ENCODE data around the gene FKBP1C.
"Not testable (repeated sequence)": the region's sequence is repeated elsewhere in the genome, so short reads cannot be mapped to it uniquely, and the experiment has no call there.

FKBP1C gene

GRCh38 chr6:63211343-63211742, at the start of gene FKBP1C:
TSS of gene FKBP1C (plus strand) at chr6:63211469.
- not testable (repeated sequence) for DNase-seq

GRCh38 chr6:63164047-63164803, 47.0 kb upstream of the FKBP1C start:
- DNase-seq: not testable (repeated sequence)

DNA sequence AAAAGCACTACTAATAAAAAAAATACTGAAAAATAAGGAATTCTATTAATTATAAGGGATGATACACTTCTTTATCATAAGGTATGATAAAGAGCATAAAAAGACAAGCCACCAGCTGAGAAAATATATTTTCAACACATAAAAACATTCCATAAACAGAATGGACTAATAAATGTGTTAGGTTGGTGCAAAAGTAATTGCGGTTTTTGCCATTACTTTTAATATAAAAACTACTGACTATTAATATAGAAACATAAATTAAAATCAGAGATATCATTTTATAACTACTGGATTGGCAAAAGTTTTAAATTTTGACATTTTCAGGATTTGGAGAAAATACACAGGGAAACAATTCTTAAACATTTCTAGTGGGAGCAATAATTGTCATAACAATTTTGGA, 37.1 kb upstream of the FKBP1C start:
- no peak for DNase-seq

- DNase-seq: no peak
Observed at GRCh38 chr6:63176181-63176580, 35.1 kb upstream of the FKBP1C start.

- DNase-seq: no peak
Observed at GRCh38 chr6:63180367-63180766, 30.9 kb upstream of the FKBP1C start.

DNA sequence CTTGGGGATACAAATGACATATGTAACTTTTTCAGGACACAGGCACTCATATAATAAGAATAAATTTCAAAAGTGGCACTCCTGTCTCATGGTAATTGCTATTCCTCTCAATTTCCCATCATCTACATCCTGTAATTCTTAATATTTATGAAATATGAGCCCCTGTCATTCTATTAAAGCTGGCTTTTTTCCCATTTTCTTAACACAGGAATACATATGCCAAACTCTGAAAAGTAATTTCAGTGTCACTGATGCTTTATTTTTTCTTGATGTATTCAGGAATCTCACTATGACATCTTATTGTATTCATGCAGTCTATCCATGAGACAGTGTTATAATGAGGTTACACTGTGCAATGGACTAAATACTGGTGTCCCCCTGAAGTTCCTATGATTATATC, 24.3 kb upstream of the FKBP1C start:
- DNase-seq: no peak

DNA sequence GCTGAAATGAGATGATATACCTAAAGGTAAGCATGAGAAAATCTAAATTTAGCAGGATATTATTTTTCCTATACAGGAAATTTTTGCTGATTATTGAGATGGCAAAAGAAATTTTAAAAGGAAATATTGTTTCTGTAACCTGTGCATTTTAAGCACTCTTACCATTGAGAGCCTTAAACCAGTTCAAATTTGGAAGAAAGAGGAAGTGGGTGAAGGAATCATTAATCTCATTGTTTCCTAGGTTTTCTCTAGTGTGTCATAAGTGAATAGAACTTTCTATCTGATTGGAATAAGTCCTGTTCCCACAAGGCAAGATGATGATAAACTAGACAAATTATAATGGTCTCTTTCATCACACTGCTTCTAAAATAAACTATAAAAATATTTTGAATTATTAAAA, 22.4 kb upstream of the FKBP1C start:
- DNase-seq: no peak

- DNase-seq: no peak
Observed at GRCh38 chr6:63193324-63193723, 17.9 kb upstream of the FKBP1C start.

DNA sequence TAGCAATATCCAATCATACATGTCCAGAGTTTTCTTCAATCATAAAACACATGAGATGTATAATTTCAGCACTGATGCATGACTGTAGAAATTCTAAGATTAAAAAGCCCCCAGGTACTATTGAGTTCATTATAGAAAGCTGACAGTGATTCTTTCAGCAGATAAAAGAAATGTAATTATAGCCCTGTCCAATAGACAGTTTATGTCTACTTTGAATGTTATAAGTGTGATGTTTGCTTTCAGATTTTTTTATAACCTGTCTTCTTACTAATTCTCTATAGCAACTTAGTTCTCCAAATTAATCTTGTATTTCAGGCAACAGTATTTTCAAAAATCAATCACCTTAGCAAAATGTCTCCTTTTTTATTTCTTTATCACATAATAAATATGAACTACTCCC, 13.5 kb upstream of the FKBP1C start:
- no peak for DNase-seq

DNA sequence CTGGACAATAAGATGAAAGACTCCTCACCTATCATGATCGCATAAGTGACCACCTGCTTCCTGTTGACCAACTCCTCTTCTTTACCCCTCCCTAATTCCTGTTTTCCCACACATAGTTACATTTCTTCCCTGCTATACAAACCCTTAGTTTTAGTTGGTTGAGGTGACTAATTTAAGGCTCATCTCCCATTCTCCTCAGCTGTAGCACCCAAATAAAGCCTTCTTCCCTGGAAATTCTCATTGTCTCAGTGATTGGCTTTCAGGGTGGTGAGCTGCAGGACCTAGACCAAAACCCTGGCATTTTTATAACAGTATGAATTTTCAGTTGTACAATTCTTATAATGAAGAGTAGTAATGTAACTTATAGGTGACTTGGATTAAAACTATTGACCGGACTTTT, 2.1 kb downstream of the FKBP1C start:
- DNase-seq: no peak

GRCh38 chr6:63214816-63215215, 3.5 kb downstream of the FKBP1C start:
- no peak for DNase-seq

DNA sequence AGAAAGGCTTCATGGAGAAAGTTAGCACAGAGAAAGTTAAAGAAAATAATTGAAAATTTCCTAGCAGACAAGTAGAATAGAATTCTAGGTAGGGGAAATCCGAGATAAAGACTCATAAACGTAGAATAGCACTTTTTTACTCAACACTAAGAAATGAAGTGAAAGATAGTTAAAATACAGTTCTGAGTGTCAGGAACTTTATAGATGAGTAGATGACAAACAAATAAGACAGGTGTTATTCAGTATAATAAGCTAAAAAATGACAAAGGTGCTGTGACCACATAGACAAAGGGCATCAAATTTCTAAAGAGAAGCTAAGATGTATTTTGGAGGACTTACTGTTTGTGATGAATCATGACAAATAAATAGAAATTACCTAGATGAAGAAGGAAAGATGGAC, 12.9 kb downstream of the FKBP1C start:
- no peak for DNase-seq

GRCh38 chr6:63225987-63226386, 14.7 kb downstream of the FKBP1C start:
- not testable (repeated sequence) for DNase-seq

DNA sequence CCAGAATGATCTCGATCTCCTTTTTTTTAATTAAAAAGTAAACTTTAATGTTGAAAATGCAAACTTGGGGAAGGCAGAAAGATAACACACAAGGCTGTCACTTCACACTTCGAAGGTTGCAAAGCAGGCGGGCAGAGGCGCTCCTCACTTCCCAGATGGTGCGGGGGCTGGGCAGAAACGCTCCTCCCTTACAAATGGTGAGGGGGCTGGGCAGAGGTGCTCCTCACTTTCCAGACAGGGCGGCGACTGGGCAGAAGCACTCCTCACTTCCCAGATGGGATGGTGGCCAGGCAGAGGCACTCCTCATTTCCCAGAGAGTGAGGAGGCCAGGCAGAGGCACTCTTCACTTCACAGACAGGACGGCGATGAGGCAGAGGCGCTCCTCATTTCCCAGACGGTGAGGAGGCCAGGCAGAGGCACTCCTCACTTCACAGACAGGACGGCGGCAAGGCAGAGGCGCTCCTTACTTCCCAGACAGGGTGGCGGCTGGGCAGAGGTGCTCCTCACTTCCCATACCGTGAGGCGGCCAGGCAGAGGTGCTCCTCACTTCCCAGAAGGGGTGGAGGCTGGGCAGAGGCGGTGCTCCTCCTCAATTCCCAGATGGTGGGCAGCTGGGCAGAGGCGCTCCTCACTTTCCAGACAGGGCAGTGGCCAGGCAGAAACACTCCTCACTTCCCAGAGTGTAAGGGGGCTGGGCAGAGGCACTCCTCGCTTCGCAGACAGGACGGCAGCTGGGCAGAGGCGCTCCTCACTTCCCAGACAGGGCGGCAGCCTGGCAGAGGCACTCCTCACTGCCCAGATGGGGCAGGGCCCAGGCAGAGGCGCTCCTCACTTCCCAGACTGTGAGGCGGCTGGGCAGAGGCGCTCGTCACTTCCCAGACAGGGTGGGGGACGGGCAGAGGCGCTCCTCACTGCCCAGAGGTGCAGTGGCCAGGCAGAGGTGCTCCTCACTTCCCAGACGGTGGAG, 16.9 kb downstream of the FKBP1C start:
- DNase-seq: not testable (repeated sequence)

- not testable (repeated sequence) for DNase-seq
Observed at GRCh38 chr6:63230027-63230426, 18.8 kb downstream of the FKBP1C start.

DNA sequence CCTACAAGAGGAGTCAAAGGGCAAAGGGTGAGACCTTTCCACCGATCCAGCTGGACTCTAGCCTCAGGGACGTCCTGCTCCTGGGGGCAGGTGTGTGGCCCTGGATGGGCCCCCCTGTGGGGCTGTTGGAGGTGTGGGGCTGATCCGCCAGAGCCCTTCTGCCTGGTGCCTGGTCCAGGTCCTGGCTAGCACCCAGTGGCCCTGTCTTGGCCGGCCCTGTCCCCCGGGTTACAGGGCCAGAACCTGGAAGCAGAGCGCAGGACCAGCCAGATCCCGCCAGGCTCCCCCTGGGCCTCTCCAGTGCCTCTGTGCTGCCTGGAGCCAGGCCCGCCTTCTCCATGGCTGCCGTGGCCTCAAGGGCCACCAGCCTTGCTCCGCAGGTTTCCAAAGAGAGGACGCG, 19.2 kb downstream of the FKBP1C start:
- not testable (repeated sequence) for DNase-seq

GRCh38 chr6:63236398-63236817, 25.1 kb downstream of the FKBP1C start:
- no peak for DNase-seq

DNA sequence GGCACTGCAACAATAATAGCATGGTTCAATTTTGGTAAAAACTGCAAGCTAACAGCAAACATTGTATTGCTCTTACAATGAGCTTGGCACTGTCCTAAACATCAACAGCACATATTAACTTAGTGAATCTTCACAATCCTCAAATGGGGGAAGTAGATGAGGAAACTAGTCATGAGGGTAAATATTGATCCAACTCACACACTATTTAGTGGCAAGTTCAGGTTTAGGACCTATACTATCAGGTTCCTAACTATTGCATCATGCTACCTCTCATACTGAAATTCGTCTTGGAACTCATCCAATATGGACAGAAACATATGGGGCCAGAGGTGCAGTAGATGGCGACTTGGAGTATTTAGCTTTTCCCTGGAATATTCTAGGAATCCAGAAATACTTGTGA, 34.2 kb downstream of the FKBP1C start:
- no peak for DNase-seq

- DNase-seq: no peak
Observed at GRCh38 chr6:63245909-63246308, 34.6 kb downstream of the FKBP1C start.

- no peak for DNase-seq
Observed at GRCh38 chr6:63246581-63246980, 35.3 kb downstream of the FKBP1C start.

- DNase-seq: no peak
Observed at GRCh38 chr6:63249875-63250482, 38.7 kb downstream of the FKBP1C start.

DNA sequence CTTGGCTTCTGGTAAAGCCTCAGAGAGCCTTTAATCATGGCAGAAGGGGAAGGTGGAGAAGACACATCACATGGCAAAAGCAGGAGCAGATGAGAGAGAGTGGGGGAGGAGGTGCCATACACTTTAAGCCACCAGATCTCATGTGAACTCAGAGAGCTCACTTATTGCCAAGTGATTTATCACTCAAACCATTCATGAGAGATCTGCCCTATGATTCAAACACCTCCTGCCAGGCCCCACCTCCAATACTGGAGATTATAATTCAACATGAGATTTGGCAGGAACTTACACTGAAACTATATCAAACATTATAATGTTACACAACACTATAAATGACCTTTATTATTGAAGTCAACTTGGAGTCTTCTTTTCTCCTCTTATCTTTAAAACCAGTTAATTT, 47.9 kb downstream of the FKBP1C start:
- no peak for DNase-seq

- DNase-seq: no peak
Observed at GRCh38 chr6:63261820-63262219, 50.6 kb downstream of the FKBP1C start.

Data from left hindlimb (tissue), 1 donor.